Nephron (organoid): ENCODE results near the gene TRIM62.
A peak's percentile ranks its signal among the peaks of the same experiment; 100 is the strongest.

Experiments used
- H3K27ac Mint-ChIP-seq, 3 experiments: 2 replicates each; pipeline ENCODE4 v1.8.0; 2020; ENCODE audit warnings: mixed read lengths in 3 of 3, mild to moderate bottlenecking in 2 of 3, moderate library complexity in 1 of 3
- H3K27me3 Mint-ChIP-seq: 2 replicates; pipeline ENCODE4 v1.8.0; 2021; ENCODE audit warnings: low read depth, mild to moderate bottlenecking, moderate library complexity, mixed read lengths
- H3K36me3 Mint-ChIP-seq: 2 replicates; pipeline ENCODE4 v1.8.0; 2020; ENCODE audit warnings: low read depth, mixed read lengths
- H3K4me1 Mint-ChIP-seq: 2 replicates; pipeline ENCODE4 v1.8.0; 2020; ENCODE audit warnings: mixed read lengths
- H3K4me3 Mint-ChIP-seq, 3 experiments: 2 replicates each; pipeline ENCODE4 v1.8.0; 2020; ENCODE audit warnings: mild to moderate bottlenecking in 3 of 3, mixed read lengths in 3 of 3, moderate library complexity in 2 of 3
- H3K9me3 Mint-ChIP-seq: 2 replicates; pipeline ENCODE4 v1.8.0; 2020; ENCODE audit warnings: mixed read lengths
- CTCF ChIP-seq, 3 experiments: fragments of 200-600 bp; sonication (generic); IDR thresholded peaks; one replicate each; pipeline ENCODE4 v1.5.0; 2021; ENCODE audit warnings: antibody characterized with exemption in 3 of 3; ENCODE audit not compliant: unreplicated experiment in 3 of 3

The TRIM62 gene

GRCh38 chr1:33147997-33148314 is 33.9 kb downstream of the TRIM62 start:
- Mint-ChIP-seq H3K4me1 (peaks cover 35% of the 10 kb centered on the region), H3K4me3 (no peak overlapping the region), H3K36me3 (peaks cover 15% of the 10 kb centered on the region), H3K27ac (no peak overlapping the region), H3K27me3 (no peaks in the 10 kb centered on the region), H3K9me3 (no peaks in the 10 kb centered on the region)
- no peak for TF ChIP-seq CTCF (IDR thresholded peaks at IDR 0.05; ENCODE audit: unreplicated experiment in 3 of 3)

GRCh38 chr1:33147275-33147996 is 34.4 kb downstream of the TRIM62 start:
- H3K27me3 Mint-ChIP-seq, result no peaks in the 10 kb centered on the region
- no peak overlapping the region for H3K4me3 Mint-ChIP-seq
- TF ChIP-seq CTCF (IDR thresholded peaks at IDR 0.05; ENCODE audit: unreplicated experiment in 3 of 3), result no peak
- H3K9me3 Mint-ChIP-seq, result no peaks in the 10 kb centered on the region
- H3K36me3 Mint-ChIP-seq, result peaks cover 15% of the 10 kb centered on the region
- no peak overlapping the region for H3K27ac Mint-ChIP-seq
- peaks cover 36% of the 10 kb centered on the region for H3K4me1 Mint-ChIP-seq

DNA sequence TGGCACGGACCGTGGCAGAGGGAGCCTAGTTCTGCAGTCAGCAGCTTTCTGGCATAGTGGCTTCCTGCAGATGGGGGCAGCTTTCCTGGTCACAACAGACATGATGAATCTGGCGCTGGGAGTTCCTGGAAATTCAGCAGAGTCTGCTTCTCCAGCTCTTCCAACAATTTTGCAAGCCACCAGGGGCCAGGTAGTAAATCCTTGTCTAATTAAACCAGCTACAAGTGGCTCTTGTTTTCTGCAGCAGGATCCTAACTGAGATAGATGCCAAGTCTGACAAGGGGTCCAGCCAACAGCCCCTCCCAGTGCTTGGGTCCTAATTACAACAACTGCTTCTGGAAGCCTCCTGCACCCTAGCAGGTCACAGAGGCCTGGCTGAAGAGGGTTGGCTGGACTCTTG is 35.8 kb downstream of the TRIM62 start:
- H3K27ac Mint-ChIP-seq, result peak overlapping the region in 1 of 3 experiments; percentile 38
- peaks cover 15% of the 10 kb centered on the region for H3K36me3 Mint-ChIP-seq
- no peaks in the 10 kb centered on the region for H3K27me3 Mint-ChIP-seq
- no peaks in the 10 kb centered on the region for H3K9me3 Mint-ChIP-seq
- H3K4me1 Mint-ChIP-seq, result peaks cover 30% of the 10 kb centered on the region
- no peak overlapping the region for H3K4me3 Mint-ChIP-seq
- TF ChIP-seq CTCF (IDR thresholded peaks at IDR 0.05; ENCODE audit: unreplicated experiment in 3 of 3), result no peak

DNA sequence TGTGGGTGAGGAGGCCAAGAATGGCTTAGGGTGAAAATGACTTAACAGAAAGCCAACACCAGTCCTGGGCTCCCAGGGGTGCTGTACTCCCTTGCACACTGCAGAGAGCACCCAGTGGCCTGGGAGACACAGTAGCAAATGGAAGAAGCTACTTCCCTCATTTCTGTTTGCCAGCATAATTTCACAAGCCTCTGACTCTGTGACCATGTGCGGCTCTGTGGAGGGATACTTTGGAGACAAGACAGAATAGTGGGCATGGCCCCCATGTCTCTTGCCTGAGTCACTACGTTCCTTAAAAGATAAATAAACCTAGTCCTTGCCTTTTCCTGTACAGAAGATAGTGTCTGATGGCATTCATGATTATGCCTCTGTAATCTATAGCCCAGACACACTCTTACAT is 38.1 kb downstream of the TRIM62 start:
- H3K27me3 Mint-ChIP-seq, result no peaks in the 10 kb centered on the region
- H3K27ac Mint-ChIP-seq, result peak overlapping the region in 2 of 3 experiments; percentile 15 to 92
- no peak for TF ChIP-seq CTCF (IDR thresholded peaks at IDR 0.05; ENCODE audit: unreplicated experiment in 3 of 3)

DNA sequence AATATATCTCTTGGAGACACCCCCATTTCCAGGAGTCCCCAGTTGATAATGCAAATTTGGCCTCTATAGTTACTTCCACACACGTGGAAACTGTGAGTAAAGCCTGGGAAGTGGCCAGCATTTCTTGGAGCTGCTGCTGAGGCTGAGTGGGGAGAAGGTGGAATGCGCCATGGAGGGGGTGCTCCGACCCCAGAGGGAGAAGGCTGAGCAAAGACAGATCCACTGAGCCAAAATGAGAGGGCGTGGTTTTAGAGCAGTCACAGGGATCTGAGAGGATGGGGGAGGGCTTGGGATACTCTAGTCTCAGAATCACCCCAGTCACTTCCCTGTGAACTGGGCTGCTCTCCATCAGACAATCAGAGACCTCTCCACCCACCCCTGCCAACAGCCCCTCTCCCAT is 38.7 kb downstream of the TRIM62 start:
- Mint-ChIP-seq H3K27me3 (no peaks in the 10 kb centered on the region), H3K27ac (peak overlapping the region in 2 of 3 experiments; percentile 59 to 92), H3K4me1 (peaks cover 38% of the 10 kb centered on the region), H3K4me3 (no peak overlapping the region), H3K9me3 (no peaks in the 10 kb centered on the region), H3K36me3 (peaks cover 7% of the 10 kb centered on the region)
- TF ChIP-seq CTCF (IDR thresholded peaks at IDR 0.05; ENCODE audit: unreplicated experiment in 3 of 3), result no peak

More for the DNA sequence above, 38.1 kb downstream of the TRIM62 start:
- Mint-ChIP-seq H3K4me1 (peaks cover 34% of the 10 kb centered on the region), H3K9me3 (no peaks in the 10 kb centered on the region), H3K36me3 (peaks cover 7% of the 10 kb centered on the region), H3K4me3 (no peak overlapping the region)

DNA sequence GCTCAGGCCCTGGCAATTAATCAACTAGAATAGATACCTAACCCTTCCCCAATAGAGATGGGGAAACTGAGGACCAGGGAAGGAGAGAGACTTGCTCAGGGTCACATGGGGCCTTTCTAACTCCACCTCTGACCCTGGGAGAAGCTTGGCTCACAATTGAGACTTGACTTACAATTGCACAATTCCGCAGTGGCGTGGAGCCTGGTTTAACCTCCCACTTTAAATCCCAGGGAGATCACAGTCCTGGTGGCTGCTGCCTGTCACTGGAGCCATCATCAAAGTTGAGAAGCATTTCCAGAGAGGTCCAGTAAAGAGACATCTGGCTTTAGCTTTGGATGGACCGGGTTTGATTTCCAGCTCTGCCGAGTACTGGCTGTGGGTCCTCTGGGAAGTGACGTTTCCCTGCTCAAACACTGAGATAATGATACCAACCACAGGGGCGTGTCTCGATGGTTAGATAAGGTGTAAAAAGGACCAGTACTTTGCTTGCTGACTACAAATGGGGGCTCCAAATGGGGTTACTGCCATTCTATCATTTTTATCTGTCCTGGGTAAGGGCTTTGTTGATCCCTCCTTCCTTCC is 39.3 kb downstream of the TRIM62 start:
- no peak overlapping the region for H3K4me3 Mint-ChIP-seq
- H3K36me3 Mint-ChIP-seq, result peaks cover 7% of the 10 kb centered on the region
- no peaks in the 10 kb centered on the region for H3K27me3 Mint-ChIP-seq
- H3K27ac Mint-ChIP-seq, result peak overlapping the region in 2 of 3 experiments; percentile 59 to 92
- TF ChIP-seq CTCF (IDR thresholded peaks at IDR 0.05; ENCODE audit: unreplicated experiment in 3 of 3), result no peak
- no peaks in the 10 kb centered on the region for H3K9me3 Mint-ChIP-seq
- H3K4me1 Mint-ChIP-seq, result peaks cover 38% of the 10 kb centered on the region
